AML-193 (cell line): Measurements from ENCODE around the gene TBCA.

Source experiments
- DNase-seq, 2 experiments: peaks; one replicate each; lab custom pipeline; 2025; lab: John Stamatoyannopoulos, UW

TBCA gene

GRCh38 chr5:77775790-77776553, at the start of gene TBCA:
TSS of gene TBCA (minus strand) at chr5:77776339. CDS start at chr5:77776257, 82 bp downstream.
- peak; percentile 84 for DNase-seq

- no peak for DNase-seq
These were observed 48.8 kb upstream of the TBCA start for GRCh38 chr5:77824981-77825380.

- DNase-seq: no peak
These were observed 40.5 kb upstream of the TBCA start for GRCh38 chr5:77816686-77817085.

- no peak for DNase-seq
These were observed 36.9 kb upstream of the TBCA start for GRCh38 chr5:77812926-77813589.

- DNase-seq: peak; percentile 17 to 21
These were observed 30.2 kb upstream of the TBCA start for GRCh38 chr5:77806213-77806843.

- peak; percentile 36 to 54 for DNase-seq
These were observed 22.3 kb upstream of the TBCA start for GRCh38 chr5:77798456-77798855.

- DNase-seq: no peak
These were observed 21.0 kb upstream of the TBCA start for GRCh38 chr5:77797136-77797535.

- DNase-seq: no peak
These were observed 19.7 kb upstream of the TBCA start for GRCh38 chr5:77795846-77796245.

- DNase-seq: no peak
These were observed 19.1 kb upstream of the TBCA start for GRCh38 chr5:77795268-77795667.

GRCh38 chr5:77791926-77792325, 15.8 kb upstream of the TBCA start:
- no peak for DNase-seq

GRCh38 chr5:77791356-77791755, 15.2 kb upstream of the TBCA start:
- DNase-seq: peak in 1 of 2 experiments; percentile 21

- no peak for DNase-seq
These were observed 9.1 kb upstream of the TBCA start for GRCh38 chr5:77785229-77785628.

- no peak for DNase-seq
These were observed 8.6 kb upstream of the TBCA start for GRCh38 chr5:77784735-77785134.

GRCh38 chr5:77781076-77781475, 4.9 kb upstream of the TBCA start:
- no peak for DNase-seq

GRCh38 chr5:77778881-77779438, 2.8 kb upstream of the TBCA start:
- DNase-seq: no peak

- DNase-seq: no peak
These were observed 2.3 kb upstream of the TBCA start for GRCh38 chr5:77778398-77778797.

- no peak for DNase-seq
These were observed 1.8 kb upstream of the TBCA start for GRCh38 chr5:77777911-77778310.

GRCh38 chr5:77777281-77777892, 1.2 kb upstream of the TBCA start:
- DNase-seq: no peak

GRCh38 chr5:77776554-77777206, 541 bp upstream of the TBCA start:
- DNase-seq: no peak

- peak; percentile 28 to 44 for DNase-seq
These were observed 954 bp downstream of the TBCA start for GRCh38 chr5:77774981-77775789.

GRCh38 chr5:77773734-77774280, 2.3 kb downstream of the TBCA start:
- DNase-seq: no peak
